ENCODE measurements around the gene CDK17.

Gene CDK17

DNA sequence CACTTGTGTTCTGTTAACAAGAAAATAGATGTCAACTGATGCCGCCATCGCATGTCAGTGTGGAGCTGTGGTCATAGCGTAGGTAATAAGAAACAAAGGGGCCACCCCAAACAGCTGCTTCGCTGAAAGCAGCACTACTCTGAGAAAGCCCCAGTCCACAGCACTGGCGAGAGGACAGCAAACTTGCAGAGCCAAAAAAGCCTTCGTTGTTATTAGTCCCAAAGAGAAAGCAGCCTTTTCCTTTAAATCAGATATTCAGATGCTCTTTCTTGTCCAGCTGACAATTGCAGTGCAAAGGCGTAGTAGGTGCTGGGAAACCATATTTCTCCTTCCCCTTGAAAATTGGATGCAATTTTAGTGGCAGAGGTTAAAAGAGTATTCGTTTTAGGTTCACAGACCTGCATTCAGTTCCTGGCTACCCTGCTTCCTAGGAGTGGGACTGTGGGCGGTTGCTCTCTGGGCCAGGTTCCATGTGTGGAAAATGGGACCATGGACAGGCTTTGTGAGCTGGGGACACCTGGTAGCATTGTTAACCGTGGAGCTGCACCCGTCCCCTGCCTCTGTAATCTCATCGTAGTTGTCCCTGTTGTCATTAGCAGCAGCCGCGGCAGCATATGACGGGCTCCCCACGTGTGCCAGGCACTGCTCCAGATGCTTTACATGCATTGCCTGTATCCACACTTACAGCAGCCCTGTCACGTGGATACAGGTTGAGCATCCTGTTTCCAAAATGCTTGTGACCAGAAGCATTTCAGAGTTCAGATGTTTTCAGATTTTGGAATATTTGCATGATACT lies 151.9 kb downstream of the CDK17 start:
- Histone ChIP-seq H4K5ac (ENCODE audit: low read length) (no peak overlapping the region), H2BK5ac (ENCODE audit: low read length) (no peak overlapping the region), H3K23ac (ENCODE audit: low read length) (no peak overlapping the region), H3K4ac (ENCODE audit: low read depth, low read length) (no peak overlapping the region), H3K4me1 (ENCODE audit: control insufficient read depth, low read depth, low read length) (no peaks in the 10 kb centered on the region), H2BK120ac (ENCODE audit: low read depth, low read length) (no peak overlapping the region), H3K56ac (ENCODE audit: low read length) (no peak overlapping the region), H4K8ac (ENCODE audit: low read depth, low read length) (no peak overlapping the region), H3K9ac (ENCODE audit: low read length) (no peak overlapping the region), H2AK5ac (ENCODE audit: low read length) (no peak overlapping the region), H2BK15ac (replicated peaks; ENCODE audit: low read depth) (no peak overlapping the region), H3K27me3 (ENCODE audit: insufficient read depth, low read length, poor library complexity) (no peaks in the 10 kb centered on the region), H3K27ac (ENCODE audit: low read depth, low read length) (no peak overlapping the region), H3K79me1 (ENCODE audit: low read length) (no peaks in the 10 kb centered on the region), H3K4me2 (ENCODE audit: low read length) (no peak overlapping the region), H3K18ac (ENCODE audit: low read length) (no peak overlapping the region), H3K36me3 (ENCODE audit: control insufficient read depth, insufficient read depth, low read length) (peaks cover 3% of the 10 kb centered on the region), H3K79me2 (ENCODE audit: control insufficient read depth, insufficient read depth, low read length) (no peaks in the 10 kb centered on the region), H3K4me3 (ENCODE audit: low read length) (no peak overlapping the region)
- DNase-seq, result no peak
- WGBS (ENCODE audit: extremely low coverage, insufficient coverage, low lambda C conversion rate), result no CpG with 5 or more reads among the region's 17 CpGs

- Histone ChIP-seq H4K5ac (ENCODE audit: low read length) (no peak overlapping the region), H3K79me1 (ENCODE audit: low read length) (no peaks in the 10 kb centered on the region), H4K8ac (ENCODE audit: low read depth, low read length) (no peak overlapping the region), H3K27me3 (ENCODE audit: insufficient read depth, low read length, poor library complexity) (no peaks in the 10 kb centered on the region), H3K79me2 (ENCODE audit: control insufficient read depth, insufficient read depth, low read length) (no peaks in the 10 kb centered on the region), H3K36me3 (ENCODE audit: control insufficient read depth, insufficient read depth, low read length) (peaks cover 3% of the 10 kb centered on the region), H3K4me2 (ENCODE audit: low read length) (no peak overlapping the region), H3K9ac (ENCODE audit: low read length) (no peak overlapping the region), H3K23ac (ENCODE audit: low read length) (no peak overlapping the region), H2BK120ac (ENCODE audit: low read depth, low read length) (no peak overlapping the region), H2BK5ac (ENCODE audit: low read length) (no peak overlapping the region), H3K4ac (ENCODE audit: low read depth, low read length) (no peak overlapping the region), H3K18ac (ENCODE audit: low read length) (no peak overlapping the region), H3K4me3 (ENCODE audit: low read length) (no peak overlapping the region), H2BK15ac (replicated peaks; ENCODE audit: low read depth) (no peak overlapping the region), H2AK5ac (ENCODE audit: low read length) (no peak overlapping the region), H3K27ac (ENCODE audit: low read depth, low read length) (no peak overlapping the region), H3K4me1 (ENCODE audit: control insufficient read depth, low read depth, low read length) (no peaks in the 10 kb centered on the region), H3K56ac (ENCODE audit: low read length) (no peak overlapping the region)
- WGBS (ENCODE audit: extremely low coverage, insufficient coverage, low lambda C conversion rate), result no CpG with 5 or more reads among the region's 13 CpGs
- DNase-seq, result no peak
These were observed 152.7 kb downstream of the CDK17 start for GRCh38 chr12:96247563-96247962.

- no peak overlapping the region for H2BK120ac ChIP-seq (ENCODE audit: low read depth, low read length)
- peaks cover 3% of the 10 kb centered on the region for H3K36me3 ChIP-seq (ENCODE audit: control insufficient read depth, insufficient read depth, low read length)
- H3K4me2 ChIP-seq (ENCODE audit: low read length), result no peak overlapping the region
- no peak overlapping the region for H4K8ac ChIP-seq (ENCODE audit: low read depth, low read length)
- H2AK5ac ChIP-seq (ENCODE audit: low read length), result no peak overlapping the region
- no peak overlapping the region for H3K4me3 ChIP-seq (ENCODE audit: low read length)
- no peak overlapping the region for H3K56ac ChIP-seq (ENCODE audit: low read length)
- DNase-seq, result no peak
- H3K79me1 ChIP-seq (ENCODE audit: low read length), result no peaks in the 10 kb centered on the region
- H4K5ac ChIP-seq (ENCODE audit: low read length), result no peak overlapping the region
- no CpG with 5 or more reads among the region's 36 CpGs for WGBS (ENCODE audit: extremely low coverage, insufficient coverage, low lambda C conversion rate)
- no peak overlapping the region for H3K4ac ChIP-seq (ENCODE audit: low read depth, low read length)
- no peaks in the 10 kb centered on the region for H3K27me3 ChIP-seq (ENCODE audit: insufficient read depth, low read length, poor library complexity)
- no peaks in the 10 kb centered on the region for H3K4me1 ChIP-seq (ENCODE audit: control insufficient read depth, low read depth, low read length)
- H2BK15ac ChIP-seq (replicated peaks; ENCODE audit: low read depth), result no peak overlapping the region
- H3K23ac ChIP-seq (ENCODE audit: low read length), result no peak overlapping the region
- H3K27ac ChIP-seq (ENCODE audit: low read depth, low read length), result no peak overlapping the region
- H3K79me2 ChIP-seq (ENCODE audit: control insufficient read depth, insufficient read depth, low read length), result no peaks in the 10 kb centered on the region
- H2BK5ac ChIP-seq (ENCODE audit: low read length), result no peak overlapping the region
- H3K9ac ChIP-seq (ENCODE audit: low read length), result no peak overlapping the region
- no peak overlapping the region for H3K18ac ChIP-seq (ENCODE audit: low read length)
These were observed 153.2 kb downstream of the CDK17 start for GRCh38 chr12:96246926-96247505.

DNA sequence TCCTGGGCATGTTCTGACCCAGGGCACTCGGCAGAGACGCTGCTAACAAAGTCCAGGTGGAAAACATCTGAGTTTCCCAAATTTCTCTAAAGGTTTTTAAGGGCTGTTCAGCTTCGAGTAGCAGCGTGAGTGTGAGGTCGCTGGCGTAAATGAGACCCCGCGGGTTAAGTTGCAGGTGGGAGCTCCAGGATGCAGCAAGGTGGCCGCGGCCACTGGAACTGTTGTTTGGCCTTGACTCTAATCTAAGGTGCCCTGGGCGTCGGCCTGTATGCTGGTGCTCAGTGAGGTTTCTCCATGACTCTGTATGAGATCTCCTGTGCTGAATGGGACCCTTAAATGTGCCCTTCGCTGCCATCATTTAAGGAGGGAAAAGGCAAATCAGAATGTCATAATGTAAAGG lies 155.4 kb downstream of the CDK17 start:
- Histone ChIP-seq H4K5ac (ENCODE audit: low read length) (no peak overlapping the region), H3K4me2 (ENCODE audit: low read length) (no peak overlapping the region), H3K36me3 (ENCODE audit: control insufficient read depth, insufficient read depth, low read length) (peaks cover 3% of the 10 kb centered on the region), H2AK5ac (ENCODE audit: low read length) (no peak overlapping the region), H3K27ac (ENCODE audit: low read depth, low read length) (no peak overlapping the region), H3K79me2 (ENCODE audit: control insufficient read depth, insufficient read depth, low read length) (no peaks in the 10 kb centered on the region), H3K4me3 (ENCODE audit: low read length) (no peak overlapping the region), H3K79me1 (ENCODE audit: low read length) (no peaks in the 10 kb centered on the region), H2BK120ac (ENCODE audit: low read depth, low read length) (no peak overlapping the region), H3K56ac (ENCODE audit: low read length) (no peak overlapping the region), H3K23ac (ENCODE audit: low read length) (no peak overlapping the region), H3K4ac (ENCODE audit: low read depth, low read length) (no peak overlapping the region), H3K4me1 (ENCODE audit: control insufficient read depth, low read depth, low read length) (no peaks in the 10 kb centered on the region), H2BK5ac (ENCODE audit: low read length) (no peak overlapping the region), H4K8ac (ENCODE audit: low read depth, low read length) (no peak overlapping the region), H3K9ac (ENCODE audit: low read length) (no peak overlapping the region), H3K18ac (ENCODE audit: low read length) (no peak overlapping the region), H3K27me3 (ENCODE audit: insufficient read depth, low read length, poor library complexity) (no peaks in the 10 kb centered on the region), H2BK15ac (replicated peaks; ENCODE audit: low read depth) (no peak overlapping the region)
- WGBS (ENCODE audit: extremely low coverage, insufficient coverage, low lambda C conversion rate), result no CpG with 5 or more reads among the region's 13 CpGs
- DNase-seq, result no peak

GRCh38 chr12:96242597-96242996 lies 157.6 kb downstream of the CDK17 start:
- H3K18ac ChIP-seq (ENCODE audit: low read length), result no peak overlapping the region
- H3K23ac ChIP-seq (ENCODE audit: low read length), result no peak overlapping the region
- H4K8ac ChIP-seq (ENCODE audit: low read depth, low read length), result no peak overlapping the region
- no peak overlapping the region for H3K9ac ChIP-seq (ENCODE audit: low read length)
- no peak for DNase-seq
- no peak overlapping the region for H3K4me3 ChIP-seq (ENCODE audit: low read length)
- H3K27me3 ChIP-seq (ENCODE audit: insufficient read depth, low read length, poor library complexity), result no peaks in the 10 kb centered on the region
- WGBS (ENCODE audit: extremely low coverage, insufficient coverage, low lambda C conversion rate), result no CpG with 5 or more reads among the region's 12 CpGs
- H3K4me2 ChIP-seq (ENCODE audit: low read length), result no peak overlapping the region
- H2AK5ac ChIP-seq (ENCODE audit: low read length), result no peak overlapping the region
- H2BK120ac ChIP-seq (ENCODE audit: low read depth, low read length), result no peak overlapping the region
- peaks cover under 1% of the 10 kb centered on the region for H3K36me3 ChIP-seq (ENCODE audit: control insufficient read depth, insufficient read depth, low read length)
- H3K27ac ChIP-seq (ENCODE audit: low read depth, low read length), result no peak overlapping the region
- H2BK15ac ChIP-seq (replicated peaks; ENCODE audit: low read depth), result no peak overlapping the region
- H3K4me1 ChIP-seq (ENCODE audit: control insufficient read depth, low read depth, low read length), result no peaks in the 10 kb centered on the region
- no peaks in the 10 kb centered on the region for H3K79me2 ChIP-seq (ENCODE audit: control insufficient read depth, insufficient read depth, low read length)
- peaks cover 2% of the 10 kb centered on the region for H3K79me1 ChIP-seq (ENCODE audit: low read length)
- H2BK5ac ChIP-seq (ENCODE audit: low read length), result no peak overlapping the region
- no peak overlapping the region for H4K5ac ChIP-seq (ENCODE audit: low read length)
- no peak overlapping the region for H3K4ac ChIP-seq (ENCODE audit: low read depth, low read length)
- H3K56ac ChIP-seq (ENCODE audit: low read length), result no peak overlapping the region

Measured in mesendoderm (in vitro differentiated cells).